Urinary bladder (tissue), 4 donors: ENCODE measurements around the gene FAM20A. TPM values are rescaled to one million over a fixed set of nuclear protein-coding genes. Genes with fewer than 3 reads are reported as not detected.

Experiments
- DNase-seq: peaks from one replicate; pipeline ENCODE4 v3.0.0-alpha.2; 2015; ENCODE audit errors: extremely low spot score
- H3K27ac ChIP-seq: one replicate; pipeline ENCODE4 v1.5.1; 2013; ENCODE audit warnings: low read depth, mild to moderate bottlenecking, moderate library complexity
- H3K36me3 ChIP-seq: one replicate; pipeline ENCODE4 v1.6.1; 2013; ENCODE audit warnings: mild to moderate bottlenecking, moderate library complexity; ENCODE audit not compliant: insufficient read depth
- H3K4me1 ChIP-seq: one replicate; pipeline ENCODE4 v1.6.1; 2013; ENCODE audit warnings: mild to moderate bottlenecking, moderate library complexity; ENCODE audit not compliant: insufficient read depth
- H3K4me3 ChIP-seq: one replicate; pipeline ENCODE4 v1.5.1; 2013; ENCODE audit warnings: low read depth, low read length
- WGBS: extraction: QIAGEN DNeasy Blood & Tissue Kit; methylation state at CpG from one replicate; pipeline ENCODE4 v1.1.7; 2013; 5-methylcytosine and 5-hydroxymethylcytosine counted together
- polyA plus RNA-seq: library from polyadenylated mRNA; stranded (reverse); fragments of 200-250 nt; gene quantifications from one replicate; pipeline ENCODE4 v1.2.3, GENCODE V29; 2013
- total RNA-seq: library from RNA; depleted of rRNA; stranded (reverse); fragments of >200 nt; gene quantifications from one replicate; pipeline ENCODE4 v1.2.3, GENCODE V29; 2014
- donor health status: healthy with polysubstance abuse.
- donor health status: healthy.

FAM20A gene
- 6.1 TPM for total RNA-seq
- polyA plus RNA-seq, result 5.4 TPM

DNA sequence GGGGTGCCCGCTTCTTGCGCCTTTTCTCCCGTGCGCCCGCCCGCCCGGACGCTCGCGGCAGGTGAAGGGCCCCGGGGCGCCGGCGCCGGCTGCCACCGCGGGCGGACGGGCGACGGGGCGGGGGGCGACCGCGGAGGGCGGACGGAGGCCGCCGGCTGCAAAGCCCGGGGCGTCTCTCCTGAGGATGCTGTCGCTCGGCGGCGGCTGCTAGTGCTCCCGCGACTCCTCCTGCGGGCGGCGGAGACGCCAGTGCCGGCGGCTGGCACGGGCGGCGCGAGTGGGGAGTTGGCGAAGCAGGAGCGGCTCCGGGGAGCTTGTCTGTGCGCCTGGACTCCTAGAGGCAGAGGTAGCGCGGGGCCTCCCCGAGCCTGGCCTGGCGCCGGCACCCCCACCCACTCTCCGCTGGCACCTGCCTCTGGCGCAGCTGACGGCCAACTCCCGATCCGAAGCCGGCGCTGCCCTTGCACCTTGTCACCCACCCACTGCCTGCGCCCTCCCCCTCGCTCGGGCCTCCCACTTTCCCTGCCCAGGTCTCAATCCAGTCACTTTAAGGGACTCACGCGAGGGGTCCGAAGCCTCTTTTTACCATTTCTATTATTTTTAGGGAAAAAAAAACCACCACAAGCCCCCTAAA is at the start of gene FAM20A:
FAM20A (minus strand) TSS at position 437 of the 634 bp plus-strand sequence. CDS start 701 bp downstream, outside the sequence.
- Histone ChIP-seq H3K4me1 (peaks cover 2% of the 10 kb centered on the region), H3K36me3 (no peaks in the 10 kb centered on the region), H3K4me3 (peak within 1 kb of the TSS; percentile 37), H3K27ac (no peak within 1 kb of the TSS)
- WGBS, result 4% methylated on average over 69 of the region's 69 CpGs
- DNase-seq, result no peak

DNA sequence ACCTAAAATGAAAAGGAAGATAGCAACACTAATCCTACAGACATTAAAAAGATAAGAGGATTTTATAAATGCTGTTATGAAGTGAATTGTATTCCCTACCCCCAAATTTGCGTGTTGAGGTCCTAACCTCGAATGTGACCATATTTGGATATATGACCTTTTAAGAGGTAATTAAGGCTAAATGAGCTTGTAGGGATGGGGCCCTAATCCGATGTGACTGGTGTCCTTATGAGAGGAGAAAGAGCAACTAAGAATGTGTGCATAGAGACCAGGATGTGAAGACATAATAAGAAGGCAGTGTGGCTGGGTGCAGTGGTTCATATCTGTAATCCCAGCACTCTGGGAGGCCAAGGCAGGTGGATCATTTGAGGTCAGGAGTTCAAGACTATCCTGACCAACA is 48.2 kb upstream of the FAM20A start:
- Histone ChIP-seq H3K27ac (no peak overlapping the region), H3K4me1 (no peaks in the 10 kb centered on the region), H3K4me3 (no peak overlapping the region), H3K36me3 (no peaks in the 10 kb centered on the region)
- no peak for DNase-seq
- 88% methylated on average over 3 of the region's 3 CpGs for WGBS

- Histone ChIP-seq H3K4me3 (no peak overlapping the region), H3K27ac (no peak overlapping the region), H3K36me3 (no peaks in the 10 kb centered on the region), H3K4me1 (no peaks in the 10 kb centered on the region)
- 89% methylated on average over 11 of the region's 11 CpGs for WGBS
- DNase-seq, result no peak
Measured at GRCh38 chr17:68646626-68647526, 45.7 kb upstream of the FAM20A start.

GRCh38 chr17:68642118-68642412 is 40.9 kb upstream of the FAM20A start:
- Histone ChIP-seq H3K27ac (no peak overlapping the region), H3K36me3 (no peaks in the 10 kb centered on the region), H3K4me1 (no peaks in the 10 kb centered on the region), H3K4me3 (no peak overlapping the region)
- 91% methylated on average over 4 of the region's 4 CpGs for WGBS
- DNase-seq, result no peak

DNA sequence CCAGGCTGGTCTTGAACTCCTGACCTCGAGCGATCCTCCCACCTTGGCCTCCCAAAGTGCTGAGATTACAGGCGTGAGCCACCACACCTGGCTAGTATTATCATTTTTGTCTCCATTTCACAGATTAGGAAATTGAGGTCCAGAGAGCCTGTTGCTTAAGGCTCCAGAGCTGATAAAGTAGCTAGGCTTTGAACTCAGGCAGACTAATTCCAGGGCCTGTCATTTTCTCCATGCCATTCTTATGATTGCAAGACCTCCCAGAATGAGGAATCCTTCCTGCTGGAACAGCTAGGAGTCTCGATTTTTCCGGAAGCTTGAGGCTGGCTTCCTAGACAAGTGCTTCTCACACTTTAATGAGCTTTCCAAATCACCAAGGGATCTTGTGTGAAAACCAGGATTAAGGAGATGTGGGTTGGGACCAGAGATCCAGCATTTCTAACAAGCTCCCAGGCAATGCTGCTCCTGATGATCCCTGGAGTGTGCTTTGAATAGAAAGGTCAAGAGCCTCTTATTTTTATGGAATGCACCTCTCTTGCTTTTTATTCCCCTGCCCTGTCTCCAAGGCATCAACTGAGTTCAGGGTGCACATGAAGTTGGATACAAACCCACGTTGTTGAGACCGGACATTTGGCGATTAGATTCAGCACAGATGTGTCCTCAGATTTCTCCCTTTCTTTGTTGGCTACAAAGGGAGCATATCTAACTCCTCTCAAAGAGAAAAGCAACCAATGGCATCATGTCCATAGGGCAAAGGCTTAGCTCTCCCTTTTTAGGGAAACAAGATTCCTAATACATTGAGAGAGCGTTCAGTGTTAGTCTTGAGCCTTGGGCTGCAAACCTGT is 40.3 kb upstream of the FAM20A start:
- no peak overlapping the region for H3K4me3 ChIP-seq
- DNase-seq, result no peak
- no peaks in the 10 kb centered on the region for H3K4me1 ChIP-seq
- WGBS, result 84% methylated on average over 9 of the region's 9 CpGs
- H3K27ac ChIP-seq, result no peak overlapping the region
- no peaks in the 10 kb centered on the region for H3K36me3 ChIP-seq

DNA sequence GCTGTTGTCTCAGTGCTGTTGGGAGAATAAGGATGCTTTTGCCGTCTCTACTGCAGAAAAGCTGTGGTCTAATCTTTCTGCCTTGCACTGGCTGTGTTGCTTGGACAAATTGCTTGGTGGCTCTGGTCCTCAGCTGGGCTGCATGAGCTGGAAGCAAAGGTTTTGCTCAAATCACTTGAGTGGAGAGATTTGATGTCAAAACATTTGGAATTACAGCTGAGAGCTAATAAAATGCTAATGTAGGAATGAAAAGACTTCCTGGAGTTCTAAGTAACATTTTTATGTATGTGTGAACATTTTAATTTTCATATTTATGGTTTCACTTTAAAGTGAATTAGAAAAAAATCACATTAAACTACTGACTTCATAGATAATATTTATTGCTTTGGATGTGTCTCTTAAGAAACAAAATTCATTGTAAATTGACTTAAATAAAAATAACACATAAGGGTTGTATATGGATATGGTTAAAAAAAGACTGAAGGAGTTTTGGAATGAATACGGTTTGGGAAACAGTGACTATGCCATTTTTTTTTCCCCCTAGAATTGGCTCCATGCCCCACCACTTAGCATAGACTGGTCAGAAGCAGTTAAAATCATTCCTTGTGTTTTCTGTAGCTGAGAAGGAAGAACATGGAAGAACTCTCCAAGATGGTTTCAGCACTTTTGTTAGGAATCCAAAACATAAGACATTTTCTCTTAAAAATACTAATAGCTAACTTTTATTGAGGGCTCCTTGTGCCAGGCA is 39.2 kb upstream of the FAM20A start:
- no peaks in the 10 kb centered on the region for H3K36me3 ChIP-seq
- no peak overlapping the region for H3K4me3 ChIP-seq
- WGBS, result 42% methylated on average over 2 of the region's 2 CpGs
- H3K4me1 ChIP-seq, result no peaks in the 10 kb centered on the region
- no peak overlapping the region for H3K27ac ChIP-seq
- DNase-seq, result peak; percentile 33

DNA sequence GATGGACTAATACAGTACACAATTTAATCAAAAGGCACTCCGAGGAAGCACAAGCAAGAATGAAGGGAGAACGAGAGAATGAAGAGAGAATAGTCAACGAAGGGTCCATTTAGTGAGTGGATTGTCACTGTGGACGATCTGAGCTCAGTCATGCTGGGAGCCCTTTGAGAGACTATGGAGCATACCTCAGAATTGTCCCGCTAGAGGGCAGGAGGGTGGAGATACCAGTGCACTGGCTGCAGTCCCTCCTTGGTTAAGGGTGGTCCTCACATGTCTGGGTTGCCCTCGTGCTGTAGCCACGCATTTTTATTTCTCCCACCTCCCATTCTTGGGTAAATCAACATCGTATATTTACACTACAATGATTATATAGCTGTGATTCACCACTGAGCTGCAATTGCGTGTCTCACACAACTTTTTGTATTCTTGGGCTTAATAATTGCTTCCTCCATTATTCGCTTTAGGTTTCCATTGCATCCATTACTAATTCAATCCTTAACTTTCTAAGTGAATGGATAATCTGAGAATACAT is 33.2 kb upstream of the FAM20A start:
- WGBS, result 83% methylated on average over 10 of the region's 10 CpGs
- Histone ChIP-seq H3K4me3 (no peak overlapping the region), H3K27ac (no peak overlapping the region)

GRCh38 chr17:68628576-68628957 is 27.4 kb upstream of the FAM20A start:
- no peak for DNase-seq
- no peaks in the 10 kb centered on the region for H3K36me3 ChIP-seq
- H3K27ac ChIP-seq, result no peak overlapping the region
- H3K4me3 ChIP-seq, result no peak overlapping the region
- H3K4me1 ChIP-seq, result no peaks in the 10 kb centered on the region
- WGBS, result 79% methylated on average over 3 of the region's 3 CpGs

More for the DNA sequence above, 33.2 kb upstream of the FAM20A start:
- no peak for DNase-seq
- H3K4me1 ChIP-seq, result no peaks in the 10 kb centered on the region
- H3K36me3 ChIP-seq, result no peaks in the 10 kb centered on the region

- H3K4me3 ChIP-seq, result no peak overlapping the region
- no peak overlapping the region for H3K27ac ChIP-seq
- DNase-seq, result no peak
- H3K4me1 ChIP-seq, result no peaks in the 10 kb centered on the region
- WGBS, result 51% methylated on average over 4 of the region's 4 CpGs
- H3K36me3 ChIP-seq, result no peaks in the 10 kb centered on the region
Measured at GRCh38 chr17:68627956-68628575, 26.9 kb upstream of the FAM20A start.

GRCh38 chr17:68624381-68624780 is 23.2 kb upstream of the FAM20A start:
- Histone ChIP-seq H3K4me3 (no peak overlapping the region), H3K36me3 (no peaks in the 10 kb centered on the region), H3K27ac (no peak overlapping the region), H3K4me1 (no peaks in the 10 kb centered on the region)
- DNase-seq, result no peak
- WGBS, result 88% methylated on average over 1 of the region's 1 CpG

GRCh38 chr17:68623811-68624210 is 22.6 kb upstream of the FAM20A start:
- Histone ChIP-seq H3K4me3 (no peak overlapping the region), H3K27ac (no peak overlapping the region), H3K36me3 (no peaks in the 10 kb centered on the region), H3K4me1 (no peaks in the 10 kb centered on the region)
- DNase-seq, result no peak
- 80% methylated on average over 7 of the region's 7 CpGs for WGBS

GRCh38 chr17:68622423-68622822 is 21.3 kb upstream of the FAM20A start:
- no peaks in the 10 kb centered on the region for H3K4me1 ChIP-seq
- DNase-seq, result no peak
- H3K36me3 ChIP-seq, result no peaks in the 10 kb centered on the region

GRCh38 chr17:68621065-68621464 is 19.9 kb upstream of the FAM20A start:
- Histone ChIP-seq H3K4me1 (no peaks in the 10 kb centered on the region), H3K4me3 (no peak overlapping the region), H3K36me3 (no peaks in the 10 kb centered on the region), H3K27ac (no peak overlapping the region)
- no peak for DNase-seq
- 64% methylated on average over 2 of the region's 2 CpGs for WGBS

More at GRCh38 chr17:68622423-68622822, 21.3 kb upstream of the FAM20A start:
- no peak overlapping the region for H3K4me3 ChIP-seq
- no peak overlapping the region for H3K27ac ChIP-seq
